Esophagus squamous epithelium (tissue), 4 donors: ENCODE results near the gene GNA12.

Source experiments
- CTCF ChIP-seq, 6 experiments: fragments of 450-650 bp in 4 of 6; fragments of 200-600 bp in 2 of 6; sonication (generic) in 2 of 6; IDR thresholded peaks; one replicate each; pipeline ENCODE4 v1.5.1; 2016 to 2019; ENCODE audit warnings: antibody characterized with exemption in 6 of 6, mild to moderate bottlenecking in 4 of 6, moderate library complexity in 4 of 6
- POLR2A ChIP-seq, 4 donors: fragments of 450-650 bp; IDR thresholded peaks; one replicate each; pipeline ENCODE4 v1.6.1; 2017; ENCODE audit warnings: antibody characterized with exemption in 4 of 4, mild to moderate bottlenecking in 4 of 4, moderate library complexity in 3 of 4

- TF ChIP-seq CTCF (IDR thresholded peaks at IDR 0.05), result no peak
- TF ChIP-seq POLR2A (IDR thresholded peaks at IDR 0.05), result no peak
Observed at GRCh38 chr7:2689343-2689847, 154.7 kb downstream of the GNA12 start.
